B cell (primary cell): ENCODE results near the gene MMP24.

ENCODE experiments used
- CTCF ChIP-seq: fragments of 200-600 bp; IDR thresholded peaks from one replicate; pipeline ENCODE4 v1.8.0; 2022; ENCODE audit warnings: antibody characterized with exemption, mild to moderate bottlenecking
- EZH2 ChIP-seq: IDR thresholded peaks from 2 replicates; pipeline ENCODE4 v1.6.1; 2012; ENCODE audit warnings: borderline replicate concordance, low read depth, mild to moderate bottlenecking, moderate library complexity, low read length; ENCODE audit not compliant: insufficient read depth, poor library complexity, severe bottlenecking

GRCh38 chr20:35276408-35276807, 49.9 kb downstream of the MMP24 start:
- no peak for TF ChIP-seq CTCF
- TF ChIP-seq EZH2: no peak
